Regular cardiac myocyte (primary cell): Measurements from ENCODE around the gene TAS2R5. TPM values are rescaled to one million over a fixed set of nuclear protein-coding genes. Genes with fewer than 3 reads are reported as not detected.

ENCODE experiments used
- total RNA-seq: library from RNA; depleted of rRNA; stranded (reverse); fragments of >200 nt; gene quantifications from 2 replicates; pipeline ENCODE4 v1.2.3, GENCODE V29; 2014

The TAS2R5 gene
- 0.77 and 0.85 TPM in 2 replicates for total RNA-seq

GRCh38 chr7:141789917-141790316 is at the start of gene TAS2R5:
TAS2R5 (plus strand) TSS chr7:141790217; CDS start chr7:141790362, 145 bp downstream.

GRCh38 chr7:141763797-141764196 is 26.2 kb upstream of the TAS2R5 start, which contains the start of gene TAS2R3:
TAS2R3 (plus strand) TSS chr7:141764097; CDS start chr7:141764159, 62 bp downstream.

GRCh38 chr7:141776374-141776773 is 13.6 kb upstream of the TAS2R5 start, which contains the start of gene TAS2R4:
TAS2R4 (plus strand) TSS chr7:141776674; CDS start chr7:141778489, 1,815 bp downstream.

Other genes starting within 250 kb of the TAS2R5 start
- gene AGK, start 238.8 kb upstream of the TAS2R5 start, total RNA-seq = 20.0 and 23.2 TPM in 2 replicates
- gene DENND11, start 88.1 kb upstream of the TAS2R5 start, total RNA-seq = 5.9 and 10.4 TPM in 2 replicates
- not detected in 2 replicates for gene WEE2, start 81.9 kb upstream of the TAS2R5 start, total RNA-seq
- gene SSBP1, start 51.9 kb upstream of the TAS2R5 start, total RNA-seq = 133 and 222 TPM in 2 replicates
- gene TAS2R3, start 26.1 kb upstream of the TAS2R5 start, total RNA-seq = 0.38 and 1.7 TPM in 2 replicates
- gene TAS2R4, start 13.5 kb upstream of the TAS2R5 start, total RNA-seq = 0.19 and 2.0 TPM in 2 replicates
- not detected in 2 replicates for gene PRSS37, start 51.3 kb downstream of the TAS2R5 start, total RNA-seq
- not detected in 2 replicates for gene OR9A4, start 126.2 kb downstream of the TAS2R5 start, total RNA-seq
- not detected in 2 replicates for gene CLEC5A, start 156.8 kb downstream of the TAS2R5 start, total RNA-seq
- not detected in 2 replicates for gene TAS2R38, start 183.6 kb downstream of the TAS2R5 start, total RNA-seq
- gene MGAM, start 205.7 kb downstream of the TAS2R5 start, total RNA-seq = 2.0 and 4.2 TPM in 2 replicates